WTC11 (cell line): ENCODE results near the gene MAST4.

Source experiments
- ETV6 ChIP-seq: sonication (generic); formaldehyde crosslinking; IDR thresholded peaks from 2 replicates; pipeline ENCODE4 v1.8.1; 2022; ENCODE audit warnings: mild to moderate bottlenecking, missing genetic modification reagents
- GTF2I ChIP-seq: fragments of 250-450 bp; sonication (Bioruptor Pico); conservative IDR thresholded peaks from 2 replicates; pipeline ENCODE4 v1.4.0; 2021; ENCODE audit warnings: mild to moderate bottlenecking
- IRF2 ChIP-seq: sonication (generic); formaldehyde crosslinking; IDR thresholded peaks from 2 replicates; pipeline ENCODE4 v1.8.0; 2022; ENCODE audit warnings: low read depth, missing genetic modification reagents, borderline replicate concordance
- NR2C2 ChIP-seq: sonication (generic); formaldehyde crosslinking; IDR thresholded peaks from 2 replicates; pipeline ENCODE4 v1.8.0; 2022; ENCODE audit warnings: mild to moderate bottlenecking, missing genetic modification reagents
- TEAD4 ChIP-seq: sonication (generic); formaldehyde crosslinking; IDR thresholded peaks from 2 replicates; pipeline ENCODE4 v1.8.0; 2022; ENCODE audit warnings: mild to moderate bottlenecking, missing genetic modification reagents
- TF ChIP-seq, protein P1 (sequence below): sonication (generic); formaldehyde crosslinking; IDR thresholded peaks from 2 replicates; pipeline ENCODE4 v1.8.1; 2022; ENCODE audit warnings: mild to moderate bottlenecking, missing genetic modification reagents, moderate library complexity, borderline replicate concordance
- TF ChIP-seq, protein P2 (sequence below): fragments of 200-600 bp; IDR thresholded peaks from 2 replicates; pipeline ENCODE4 v1.8.0; 2022; ENCODE audit warnings: antibody characterized with exemption
- TF ChIP-seq, protein P3 (sequence below): sonication (generic); formaldehyde crosslinking; IDR thresholded peaks from 2 replicates; pipeline ENCODE4 v1.8.1; 2023; ENCODE audit warnings: mild to moderate bottlenecking, missing genetic modification reagents
- TF ChIP-seq, protein P4 (sequence below): sonication (generic); formaldehyde crosslinking; IDR thresholded peaks from 2 replicates; pipeline ENCODE4 v1.8.0; 2023; ENCODE audit warnings: missing genetic modification reagents, mild to moderate bottlenecking, borderline replicate concordance
- TF ChIP-seq, protein P5 (sequence below): sonication (generic); formaldehyde crosslinking; IDR thresholded peaks from 2 replicates; pipeline ENCODE4 v1.8.1; 2023; ENCODE audit warnings: mild to moderate bottlenecking, missing genetic modification reagents, moderate library complexity

DNA sequence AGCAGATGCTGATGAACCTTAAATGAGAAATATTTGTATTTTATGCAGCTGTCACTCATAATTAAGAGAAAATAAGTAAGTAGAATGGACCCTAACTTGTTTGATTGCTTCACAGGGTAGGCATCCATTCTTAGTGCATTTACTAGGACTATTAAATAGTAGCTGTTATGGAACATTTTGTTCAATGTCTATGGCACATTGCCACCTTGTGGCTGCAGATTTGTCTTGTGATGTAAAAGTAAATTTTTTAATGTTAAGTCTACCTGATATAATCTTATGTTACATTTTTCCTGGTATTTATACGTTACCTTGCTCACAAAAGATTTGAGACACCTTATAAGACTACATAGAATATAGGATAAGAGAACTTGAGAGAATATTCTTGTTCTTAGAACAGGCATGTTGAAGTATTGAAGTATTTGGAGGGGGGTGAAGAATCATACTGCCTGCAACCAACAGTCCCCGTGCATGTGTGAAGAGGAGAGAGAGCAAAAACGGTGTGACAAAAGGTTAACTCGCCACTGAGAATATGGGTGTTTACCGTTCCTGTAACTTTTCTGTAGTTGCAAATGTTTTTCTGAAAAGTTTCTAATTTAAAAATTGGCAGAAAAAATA, 161.1 kb downstream of the MAST4 start:
- TF ChIP-seq, protein P1, sequence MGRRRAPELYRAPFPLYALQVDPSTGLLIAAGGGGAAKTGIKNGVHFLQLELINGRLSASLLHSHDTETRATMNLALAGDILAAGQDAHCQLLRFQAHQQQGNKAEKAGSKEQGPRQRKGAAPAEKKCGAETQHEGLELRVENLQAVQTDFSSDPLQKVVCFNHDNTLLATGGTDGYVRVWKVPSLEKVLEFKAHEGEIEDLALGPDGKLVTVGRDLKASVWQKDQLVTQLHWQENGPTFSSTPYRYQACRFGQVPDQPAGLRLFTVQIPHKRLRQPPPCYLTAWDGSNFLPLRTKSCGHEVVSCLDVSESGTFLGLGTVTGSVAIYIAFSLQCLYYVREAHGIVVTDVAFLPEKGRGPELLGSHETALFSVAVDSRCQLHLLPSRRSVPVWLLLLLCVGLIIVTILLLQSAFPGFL, result no peak
- TF ChIP-seq, protein P2, sequence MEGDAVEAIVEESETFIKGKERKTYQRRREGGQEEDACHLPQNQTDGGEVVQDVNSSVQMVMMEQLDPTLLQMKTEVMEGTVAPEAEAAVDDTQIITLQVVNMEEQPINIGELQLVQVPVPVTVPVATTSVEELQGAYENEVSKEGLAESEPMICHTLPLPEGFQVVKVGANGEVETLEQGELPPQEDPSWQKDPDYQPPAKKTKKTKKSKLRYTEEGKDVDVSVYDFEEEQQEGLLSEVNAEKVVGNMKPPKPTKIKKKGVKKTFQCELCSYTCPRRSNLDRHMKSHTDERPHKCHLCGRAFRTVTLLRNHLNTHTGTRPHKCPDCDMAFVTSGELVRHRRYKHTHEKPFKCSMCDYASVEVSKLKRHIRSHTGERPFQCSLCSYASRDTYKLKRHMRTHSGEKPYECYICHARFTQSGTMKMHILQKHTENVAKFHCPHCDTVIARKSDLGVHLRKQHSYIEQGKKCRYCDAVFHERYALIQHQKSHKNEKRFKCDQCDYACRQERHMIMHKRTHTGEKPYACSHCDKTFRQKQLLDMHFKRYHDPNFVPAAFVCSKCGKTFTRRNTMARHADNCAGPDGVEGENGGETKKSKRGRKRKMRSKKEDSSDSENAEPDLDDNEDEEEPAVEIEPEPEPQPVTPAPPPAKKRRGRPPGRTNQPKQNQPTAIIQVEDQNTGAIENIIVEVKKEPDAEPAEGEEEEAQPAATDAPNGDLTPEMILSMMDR, result 0 out of 2 replicates have a peak, but pooled peaks have one; percentile 19
- TF ChIP-seq TEAD4 (CRISPR knock-in tag) (no peak), ETV6 (CRISPR knock-in tag) (no peak), IRF2 (CRISPR knock-in tag) (no peak), NR2C2 (CRISPR knock-in tag) (no peak), GTF2I (CRISPR knock-in tag) (no peak)
- TF ChIP-seq, protein P3, sequence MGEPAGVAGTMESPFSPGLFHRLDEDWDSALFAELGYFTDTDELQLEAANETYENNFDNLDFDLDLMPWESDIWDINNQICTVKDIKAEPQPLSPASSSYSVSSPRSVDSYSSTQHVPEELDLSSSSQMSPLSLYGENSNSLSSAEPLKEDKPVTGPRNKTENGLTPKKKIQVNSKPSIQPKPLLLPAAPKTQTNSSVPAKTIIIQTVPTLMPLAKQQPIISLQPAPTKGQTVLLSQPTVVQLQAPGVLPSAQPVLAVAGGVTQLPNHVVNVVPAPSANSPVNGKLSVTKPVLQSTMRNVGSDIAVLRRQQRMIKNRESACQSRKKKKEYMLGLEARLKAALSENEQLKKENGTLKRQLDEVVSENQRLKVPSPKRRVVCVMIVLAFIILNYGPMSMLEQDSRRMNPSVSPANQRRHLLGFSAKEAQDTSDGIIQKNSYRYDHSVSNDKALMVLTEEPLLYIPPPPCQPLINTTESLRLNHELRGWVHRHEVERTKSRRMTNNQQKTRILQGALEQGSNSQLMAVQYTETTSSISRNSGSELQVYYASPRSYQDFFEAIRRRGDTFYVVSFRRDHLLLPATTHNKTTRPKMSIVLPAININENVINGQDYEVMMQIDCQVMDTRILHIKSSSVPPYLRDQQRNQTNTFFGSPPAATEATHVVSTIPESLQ (CRISPR knock-in tag), result no peak
- TF ChIP-seq, protein P4, sequence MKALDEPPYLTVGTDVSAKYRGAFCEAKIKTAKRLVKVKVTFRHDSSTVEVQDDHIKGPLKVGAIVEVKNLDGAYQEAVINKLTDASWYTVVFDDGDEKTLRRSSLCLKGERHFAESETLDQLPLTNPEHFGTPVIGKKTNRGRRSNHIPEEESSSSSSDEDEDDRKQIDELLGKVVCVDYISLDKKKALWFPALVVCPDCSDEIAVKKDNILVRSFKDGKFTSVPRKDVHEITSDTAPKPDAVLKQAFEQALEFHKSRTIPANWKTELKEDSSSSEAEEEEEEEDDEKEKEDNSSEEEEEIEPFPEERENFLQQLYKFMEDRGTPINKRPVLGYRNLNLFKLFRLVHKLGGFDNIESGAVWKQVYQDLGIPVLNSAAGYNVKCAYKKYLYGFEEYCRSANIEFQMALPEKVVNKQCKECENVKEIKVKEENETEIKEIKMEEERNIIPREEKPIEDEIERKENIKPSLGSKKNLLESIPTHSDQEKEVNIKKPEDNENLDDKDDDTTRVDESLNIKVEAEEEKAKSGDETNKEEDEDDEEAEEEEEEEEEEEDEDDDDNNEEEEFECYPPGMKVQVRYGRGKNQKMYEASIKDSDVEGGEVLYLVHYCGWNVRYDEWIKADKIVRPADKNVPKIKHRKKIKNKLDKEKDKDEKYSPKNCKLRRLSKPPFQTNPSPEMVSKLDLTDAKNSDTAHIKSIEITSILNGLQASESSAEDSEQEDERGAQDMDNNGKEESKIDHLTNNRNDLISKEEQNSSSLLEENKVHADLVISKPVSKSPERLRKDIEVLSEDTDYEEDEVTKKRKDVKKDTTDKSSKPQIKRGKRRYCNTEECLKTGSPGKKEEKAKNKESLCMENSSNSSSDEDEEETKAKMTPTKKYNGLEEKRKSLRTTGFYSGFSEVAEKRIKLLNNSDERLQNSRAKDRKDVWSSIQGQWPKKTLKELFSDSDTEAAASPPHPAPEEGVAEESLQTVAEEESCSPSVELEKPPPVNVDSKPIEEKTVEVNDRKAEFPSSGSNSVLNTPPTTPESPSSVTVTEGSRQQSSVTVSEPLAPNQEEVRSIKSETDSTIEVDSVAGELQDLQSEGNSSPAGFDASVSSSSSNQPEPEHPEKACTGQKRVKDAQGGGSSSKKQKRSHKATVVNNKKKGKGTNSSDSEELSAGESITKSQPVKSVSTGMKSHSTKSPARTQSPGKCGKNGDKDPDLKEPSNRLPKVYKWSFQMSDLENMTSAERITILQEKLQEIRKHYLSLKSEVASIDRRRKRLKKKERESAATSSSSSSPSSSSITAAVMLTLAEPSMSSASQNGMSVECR (CRISPR knock-in tag), result no peak
- TF ChIP-seq, protein P5, sequence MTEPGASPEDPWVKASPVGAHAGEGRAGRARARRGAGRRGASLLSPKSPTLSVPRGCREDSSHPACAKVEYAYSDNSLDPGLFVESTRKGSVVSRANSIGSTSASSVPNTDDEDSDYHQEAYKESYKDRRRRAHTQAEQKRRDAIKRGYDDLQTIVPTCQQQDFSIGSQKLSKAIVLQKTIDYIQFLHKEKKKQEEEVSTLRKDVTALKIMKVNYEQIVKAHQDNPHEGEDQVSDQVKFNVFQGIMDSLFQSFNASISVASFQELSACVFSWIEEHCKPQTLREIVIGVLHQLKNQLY, result no peak
